ENCODE results near the gene PNKP.

PNKP gene

GRCh38 chr19:49866933-49867782, at the start of gene PNKP:
Gene PNKP, minus strand, starts transcription at chr19:49867576. Its CDS starts 372 bp downstream, at chr19:49867204.
- DNase-seq (ENCODE audit: low spot score), result peak; percentile 97
- in situ Hi-C loops (cut with MboI; ENCODE audit: low pct_unique_long_range_greater_than_20kb, low sequenced_read_pairs, unreplicated experiment), result no loop called here
- TF ChIP-seq CTCF (IDR thresholded peaks at IDR 0.05; ENCODE audit: extremely low read depth, insufficient read depth, missing control alignments), result no peak

GRCh38 chr19:49915271-49915670, 47.9 kb upstream of the PNKP start:
- in situ Hi-C loops (cut with MboI; ENCODE audit: low pct_unique_long_range_greater_than_20kb, low sequenced_read_pairs, unreplicated experiment), result no loop called here
- TF ChIP-seq CTCF (IDR thresholded peaks at IDR 0.05; ENCODE audit: extremely low read depth, insufficient read depth, missing control alignments), result no peak
- DNase-seq (ENCODE audit: low spot score), result no peak

- DNase-seq (ENCODE audit: low spot score), result no peak
- in situ Hi-C loops (cut with MboI; ENCODE audit: low pct_unique_long_range_greater_than_20kb, low sequenced_read_pairs, unreplicated experiment), result no loop called here
- TF ChIP-seq CTCF (IDR thresholded peaks at IDR 0.05; ENCODE audit: extremely low read depth, insufficient read depth, missing control alignments), result no peak
These were observed 46.3 kb upstream of the PNKP start for GRCh38 chr19:49913720-49914119.

GRCh38 chr19:49912965-49913685, 45.7 kb upstream of the PNKP start:
- in situ Hi-C loops (cut with MboI; ENCODE audit: low pct_unique_long_range_greater_than_20kb, low sequenced_read_pairs, unreplicated experiment), result no loop called here
- DNase-seq (ENCODE audit: low spot score), result no peak
- TF ChIP-seq CTCF (IDR thresholded peaks at IDR 0.05; ENCODE audit: extremely low read depth, insufficient read depth, missing control alignments), result peak; percentile 19

GRCh38 chr19:49911381-49912145, 44.2 kb upstream of the PNKP start:
- DNase-seq (ENCODE audit: low spot score), result peak; percentile 86
- in situ Hi-C loops (cut with MboI; ENCODE audit: low pct_unique_long_range_greater_than_20kb, low sequenced_read_pairs, unreplicated experiment), result no loop called here
- TF ChIP-seq CTCF (IDR thresholded peaks at IDR 0.05; ENCODE audit: extremely low read depth, insufficient read depth, missing control alignments), result no peak

GRCh38 chr19:49910179-49910578, 42.8 kb upstream of the PNKP start:
- in situ Hi-C loops (cut with MboI; ENCODE audit: low pct_unique_long_range_greater_than_20kb, low sequenced_read_pairs, unreplicated experiment), result no loop called here
- no peak for TF ChIP-seq CTCF (IDR thresholded peaks at IDR 0.05; ENCODE audit: extremely low read depth, insufficient read depth, missing control alignments)
- DNase-seq (ENCODE audit: low spot score), result no peak
